Activated naive CD4-positive, alpha-beta T cell (primary cell): ENCODE results near the gene SH2D4B.
"Not testable (repeated sequence)": the region's sequence is repeated elsewhere in the genome, so short reads cannot be mapped to it uniquely, and the experiment has no call there.

Source experiments
- DNase-seq, 4 experiments: peaks; one replicate each; lab custom pipeline; 2025; lab: John Stamatoyannopoulos, UW

Gene SH2D4B

DNA sequence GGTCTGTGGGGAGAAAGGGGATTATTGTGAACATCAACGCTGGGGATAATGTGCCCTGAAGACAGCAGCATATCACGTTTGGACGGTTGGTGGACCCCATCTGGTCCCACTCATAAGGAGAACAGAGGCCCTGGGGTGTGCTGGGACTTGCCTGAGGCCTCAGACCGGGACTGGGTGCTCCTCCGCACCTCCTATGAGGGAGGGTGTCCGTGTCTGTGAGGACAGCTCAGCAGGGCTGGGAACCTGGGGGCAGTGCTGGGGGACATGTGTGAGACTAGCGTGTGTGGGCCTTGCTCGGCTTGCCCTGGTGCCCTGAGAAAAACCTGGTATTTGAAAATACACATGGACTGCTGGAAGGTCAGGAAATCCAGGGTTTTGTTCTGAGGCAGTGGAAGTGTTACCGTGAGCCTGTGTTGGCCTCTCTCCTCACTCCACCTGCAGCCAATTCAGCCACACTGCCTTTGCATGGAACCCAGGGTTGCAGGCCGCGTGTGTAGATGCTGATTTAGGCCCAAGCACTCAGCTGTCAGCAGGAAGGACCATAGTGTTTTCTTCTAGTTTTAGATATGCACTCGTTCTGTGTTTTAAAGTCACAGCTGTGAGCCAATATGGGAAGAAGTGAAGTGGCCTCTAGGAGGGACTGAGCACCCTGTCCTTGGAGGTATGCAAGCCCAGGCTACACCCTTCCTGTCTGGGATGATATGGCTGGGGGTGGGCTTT, 13.4 kb upstream of the SH2D4B start:
- DNase-seq: no peak

- DNase-seq: peak in 2 of 4 experiments; percentile 16 to 20
Observed at GRCh38 chr10:80526218-80526617, 11.5 kb upstream of the SH2D4B start.

DNA sequence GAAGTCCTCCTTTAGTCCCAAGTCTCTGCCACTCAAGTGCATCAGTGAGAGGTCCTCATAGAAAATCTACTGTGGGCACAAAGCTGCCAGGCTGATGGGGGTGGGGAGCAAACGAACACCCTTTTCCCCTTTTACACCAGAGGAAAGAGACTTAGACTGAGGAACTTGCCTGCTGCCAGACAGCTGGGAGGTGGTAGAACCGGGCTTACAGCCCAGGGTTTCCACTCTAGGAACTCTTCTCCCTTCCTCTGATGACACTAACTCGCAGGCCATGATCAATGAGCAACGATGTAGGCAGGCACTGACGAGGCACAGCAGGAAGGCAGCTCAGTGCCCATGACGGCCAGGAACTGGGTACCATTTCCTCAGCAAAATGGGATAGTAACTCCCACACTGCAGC, 11.0 kb upstream of the SH2D4B start:
- DNase-seq: no peak

- no peak for DNase-seq
Observed at GRCh38 chr10:80528185-80528700, 9.5 kb upstream of the SH2D4B start.

- DNase-seq: no peak
Observed at GRCh38 chr10:80528901-80529300, 8.8 kb upstream of the SH2D4B start.

- peak in 2 of 4 experiments; percentile 37 to 57 for DNase-seq
Observed at GRCh38 chr10:80529604-80530003, 8.1 kb upstream of the SH2D4B start.

DNA sequence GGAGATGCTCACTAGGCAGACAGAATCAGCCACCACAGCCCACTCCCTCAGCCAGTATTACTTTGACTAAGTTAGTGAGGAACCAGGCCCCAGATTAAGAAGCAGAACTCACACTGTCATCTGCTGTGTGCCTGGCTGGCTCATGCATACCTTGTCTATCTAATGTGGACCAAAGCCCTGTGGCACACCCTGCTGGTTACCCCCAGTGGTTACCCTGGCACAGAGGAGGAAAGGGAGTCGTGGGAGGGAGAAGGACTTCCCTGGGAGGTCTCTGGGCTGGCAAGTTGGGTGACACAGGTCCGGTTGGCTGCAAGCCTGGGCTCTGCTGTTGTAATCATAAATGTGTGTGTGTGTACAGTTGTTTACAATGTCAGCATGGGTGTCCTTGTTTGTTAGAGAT, 7.5 kb upstream of the SH2D4B start:
- peak in 1 of 4 experiments; percentile 33 for DNase-seq

DNA sequence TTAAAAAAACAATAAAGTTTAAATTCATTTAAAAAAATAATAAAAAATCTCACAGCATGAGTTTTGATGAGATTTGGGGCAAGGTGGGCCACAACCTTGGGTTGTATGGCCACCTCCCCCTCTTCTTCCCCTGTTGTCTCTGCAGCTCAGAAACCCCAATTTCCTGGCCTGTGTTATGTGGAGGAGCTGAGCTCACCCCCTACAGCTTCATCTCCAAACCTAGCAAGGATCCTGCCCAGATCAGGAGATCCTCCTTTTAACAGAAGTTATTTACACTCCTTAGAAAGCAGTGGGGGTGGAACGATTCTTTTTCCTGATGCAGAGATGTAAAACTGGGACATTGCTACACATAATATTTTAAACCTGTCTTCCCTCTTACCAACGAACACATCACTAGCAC, 6.9 kb upstream of the SH2D4B start:
- DNase-seq: no peak

GRCh38 chr10:80532571-80532970, 5.1 kb upstream of the SH2D4B start:
- DNase-seq: no peak

DNA sequence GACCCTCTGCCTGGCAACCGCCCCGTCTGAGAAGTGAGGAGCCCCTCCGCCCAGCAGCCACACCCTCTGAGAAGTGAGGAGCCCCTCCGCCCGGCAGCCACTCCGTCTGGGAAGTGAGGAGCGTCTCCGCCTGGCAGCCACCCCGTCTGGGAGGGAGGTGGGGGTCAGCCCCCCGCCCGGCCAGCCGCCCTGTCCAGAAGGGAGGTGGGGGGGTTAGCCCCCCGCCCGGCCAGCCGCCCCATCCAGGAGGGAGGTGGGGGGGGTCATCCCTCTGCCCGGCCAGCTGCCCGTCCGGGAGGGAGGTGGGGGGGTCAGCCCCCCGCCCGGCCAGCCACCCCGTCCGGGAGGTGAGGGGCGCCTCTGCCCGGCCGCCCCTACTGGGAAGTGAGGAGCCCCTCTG, 3.6 kb upstream of the SH2D4B start:
- DNase-seq: not testable (repeated sequence)

GRCh38 chr10:80534646-80535045, 3.1 kb upstream of the SH2D4B start:
- DNase-seq: not testable (repeated sequence)

DNA sequence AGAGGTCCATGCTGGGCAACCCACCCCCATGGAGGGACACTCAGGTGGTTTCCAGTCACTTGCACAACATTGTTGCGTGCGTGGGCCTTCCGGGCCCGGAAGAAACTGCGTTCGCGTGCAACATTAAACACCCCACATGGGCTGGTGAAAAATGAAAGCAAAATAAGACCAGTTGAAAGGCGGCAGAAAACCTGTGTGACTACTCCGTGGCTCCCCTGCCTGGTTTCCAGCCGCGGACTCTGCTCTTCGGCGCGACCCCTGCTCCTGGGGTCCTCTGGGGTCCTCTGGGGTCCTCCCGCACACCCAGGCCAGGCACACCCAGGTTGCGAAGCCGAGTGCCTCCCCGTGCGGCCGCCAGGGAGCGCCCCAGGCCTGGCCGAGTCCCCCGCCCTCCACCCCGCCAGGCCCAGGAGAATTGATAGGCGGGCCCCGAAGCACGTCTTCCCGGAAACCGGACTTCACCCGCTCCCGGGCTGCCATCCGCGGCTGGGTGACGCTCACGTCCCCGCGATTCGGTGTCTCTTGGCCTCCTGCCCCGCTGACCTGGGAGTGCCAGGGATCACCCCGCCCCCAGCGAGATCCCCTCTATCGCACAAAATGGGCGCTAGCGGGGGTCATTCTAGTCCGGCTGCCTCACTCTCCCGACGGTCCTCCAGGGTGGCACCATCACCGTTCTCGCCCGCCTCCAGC, 1.9 kb upstream of the SH2D4B start:
- DNase-seq: peak; percentile 16 to 74 (median 42)

DNA sequence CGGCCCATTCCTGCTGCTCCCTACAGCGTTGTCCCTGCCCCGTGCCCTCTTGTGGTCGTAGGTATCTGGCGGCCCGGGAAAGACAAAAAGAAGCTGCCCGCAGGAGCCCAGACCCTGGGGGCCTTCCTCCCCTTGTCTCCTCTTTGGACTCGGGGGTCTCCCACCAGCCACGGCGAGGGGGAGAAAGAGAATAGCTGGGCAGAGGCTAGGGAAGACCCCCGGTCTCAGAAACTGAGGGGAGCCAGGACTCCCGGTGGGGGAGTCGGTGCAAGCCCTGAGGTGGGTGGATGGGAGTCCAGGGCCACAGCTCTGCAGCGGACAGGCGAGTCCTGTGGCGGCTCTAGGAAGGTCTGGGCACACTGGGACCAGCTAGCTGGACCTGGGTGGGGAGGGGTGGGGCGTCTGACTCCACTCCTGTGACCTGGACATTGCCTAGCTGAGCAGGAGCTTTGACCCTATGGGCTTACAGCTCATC, 1.3 kb upstream of the SH2D4B start:
- DNase-seq: no peak

DNA sequence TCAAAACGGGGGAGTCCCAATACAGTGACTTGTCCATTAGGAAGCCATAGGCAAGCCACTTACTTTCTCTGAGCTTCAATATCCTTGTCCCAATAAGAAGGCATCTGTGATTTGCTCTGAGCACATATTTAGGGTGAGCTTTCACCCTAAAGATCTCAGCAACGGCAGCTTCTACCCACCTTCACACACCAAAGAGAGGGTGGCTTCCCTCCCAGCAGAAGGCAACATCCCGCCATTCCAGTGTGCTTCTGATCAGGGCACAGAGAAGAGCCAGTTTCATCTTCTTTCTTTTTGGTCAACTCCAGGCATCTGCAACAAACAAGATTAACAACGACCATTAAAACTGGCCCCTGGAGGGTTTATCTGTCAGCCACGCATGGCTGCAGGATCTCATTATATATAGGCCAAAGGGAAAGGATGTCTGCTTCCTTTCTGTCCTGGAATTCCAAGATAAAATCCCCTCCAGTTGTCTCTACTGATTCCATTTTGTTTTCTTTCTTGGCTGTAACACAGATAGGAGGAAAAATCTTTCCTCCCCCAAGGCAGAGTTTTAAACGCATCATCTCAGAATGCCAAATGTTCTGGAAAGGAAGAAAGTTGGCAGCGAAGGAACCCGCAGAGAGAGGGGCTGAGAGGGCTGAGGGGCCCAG, 491 bp upstream of the SH2D4B start:
- no peak for DNase-seq

GRCh38 chr10:80538481-80539185, 931 bp downstream of the SH2D4B start:
- no peak for DNase-seq

DNA sequence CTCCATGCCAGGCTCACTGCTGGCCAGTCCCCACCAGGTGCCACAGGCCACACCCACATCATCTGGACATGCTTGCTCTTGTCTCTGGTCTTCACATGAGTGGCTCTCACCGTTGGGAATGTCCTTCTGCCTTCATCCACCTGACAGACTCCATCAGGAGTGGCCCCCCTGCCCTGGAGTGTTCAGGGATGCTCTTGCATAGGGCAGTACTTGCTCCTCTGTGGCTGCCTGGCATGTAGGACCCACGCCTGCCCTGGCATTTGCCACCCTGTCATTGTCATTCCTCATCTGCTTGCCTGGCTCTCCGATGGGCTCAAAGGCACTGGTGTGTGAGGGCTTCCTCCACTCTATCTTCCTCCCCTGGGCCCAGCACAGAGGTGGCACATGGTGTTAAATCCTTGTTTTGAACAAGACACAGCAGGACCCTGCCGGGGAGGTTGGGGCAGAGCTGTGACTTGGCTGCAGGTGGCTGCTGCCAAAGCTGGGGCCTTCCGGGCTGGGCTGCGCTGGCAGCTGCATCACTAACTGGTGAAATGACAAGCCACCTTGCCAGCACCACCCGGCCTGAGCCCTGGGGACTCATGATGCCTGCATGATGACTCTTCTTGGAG, 1.8 kb downstream of the SH2D4B start:
- DNase-seq: no peak

GRCh38 chr10:80540136-80540535, 2.4 kb downstream of the SH2D4B start:
- no peak for DNase-seq

DNA sequence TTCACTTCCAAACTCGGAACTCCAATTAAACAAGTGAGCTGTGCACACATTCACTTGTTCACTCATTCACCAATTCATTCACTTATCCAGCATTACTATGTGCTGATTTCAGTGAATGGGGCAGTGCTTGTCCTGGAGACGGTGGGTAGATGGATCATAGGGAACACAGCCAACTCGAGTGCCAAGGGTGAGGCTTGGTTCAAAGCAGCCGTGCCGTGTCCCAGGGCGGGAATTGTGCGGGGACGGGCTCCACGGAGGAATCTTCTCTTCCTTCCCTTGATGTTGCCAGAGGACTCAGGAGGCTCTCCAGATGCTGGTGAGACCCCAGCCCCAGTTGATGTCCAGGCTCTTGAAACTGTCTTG, 2.9 kb downstream of the SH2D4B start:
- no peak for DNase-seq

- no peak for DNase-seq
Observed at GRCh38 chr10:80540981-80541750, 3.5 kb downstream of the SH2D4B start.

GRCh38 chr10:80542053-80542452, 4.4 kb downstream of the SH2D4B start:
- DNase-seq: no peak
